H9 (cell line): ENCODE data around the gene YIPF6. TPM values are rescaled to one million over a fixed set of nuclear protein-coding genes. Genes with fewer than 3 reads are reported as not detected.

Experiments used
- DNase-seq: peaks from one replicate; pipeline ENCODE4 v3.0.0-alpha.2; 2017
- H2AFZ ChIP-seq: one replicate; pipeline ENCODE4 v1.6.1; 2013; ENCODE audit warnings: mild to moderate bottlenecking, low read length, control low read depth, moderate library complexity
- H2AK5ac ChIP-seq: 2 replicates; pipeline ENCODE4 v1.6.1; 2013; ENCODE audit warnings: low read length, control low read depth, mixed read lengths; ENCODE audit not compliant: insufficient read length
- H2BK120ac ChIP-seq: one replicate; pipeline ENCODE4 v1.6.1; 2013; ENCODE audit warnings: low read depth, mild to moderate bottlenecking, low read length, control low read depth, inconsistent platforms; ENCODE audit not compliant: poor library complexity, severe bottlenecking
- H2BK12ac ChIP-seq: 2 replicates; pipeline ENCODE4 v1.6.1; 2013; ENCODE audit warnings: low read length, control low read depth, mixed read lengths, low read depth; ENCODE audit not compliant: insufficient read length
- H2BK15ac ChIP-seq: 2 replicates; pipeline ENCODE4 v1.6.1; 2013; ENCODE audit warnings: low read depth, low read length, control low read depth
- H2BK20ac ChIP-seq: one replicate; pipeline ENCODE4 v1.6.1; 2013; ENCODE audit warnings: low read depth, mild to moderate bottlenecking, low read length, control low read depth, inconsistent platforms; ENCODE audit not compliant: poor library complexity, severe bottlenecking
- H2BK5ac ChIP-seq: 2 replicates; pipeline ENCODE4 v1.6.1; 2013; ENCODE audit warnings: low read length, control low read depth, mixed read lengths; ENCODE audit not compliant: insufficient read length
- H3K14ac ChIP-seq: 2 replicates; pipeline ENCODE4 v1.6.1; 2013; ENCODE audit warnings: low read length, control low read depth; ENCODE audit not compliant: insufficient read depth
- H3K18ac ChIP-seq: 2 replicates; pipeline ENCODE4 v1.6.1; 2013; ENCODE audit warnings: low read depth, mild to moderate bottlenecking, mixed read lengths, low read length, control low read depth; ENCODE audit not compliant: insufficient read length
- H3K23ac ChIP-seq: 2 replicates; pipeline ENCODE4 v1.6.1; 2013; ENCODE audit warnings: low read length, control low read depth, mixed read lengths, low read depth; ENCODE audit not compliant: insufficient read length
- H3K23me2 ChIP-seq: 2 replicates; pipeline ENCODE4 v1.6.1; 2013; ENCODE audit warnings: low read depth, mild to moderate bottlenecking, mixed read lengths, low read length, control low read depth; ENCODE audit not compliant: insufficient read length, poor library complexity, severe bottlenecking
- H3K27ac ChIP-seq: 2 replicates; pipeline ENCODE4 v1.5.1; 2013; ENCODE audit warnings: low read length, control low read depth, mixed read lengths, low read depth; ENCODE audit not compliant: insufficient read length
- H3K27me3 ChIP-seq: 2 replicates; pipeline ENCODE4 v1.6.1; 2013; ENCODE audit warnings: low read length, control low read depth, inconsistent platforms; ENCODE audit not compliant: insufficient read depth
- H3K4ac ChIP-seq: 2 replicates; pipeline ENCODE4 v1.6.1; 2013; ENCODE audit warnings: low read depth, mild to moderate bottlenecking, control low read depth, inconsistent platforms, low read length, moderate library complexity
- H3K4me1 ChIP-seq: 2 replicates; pipeline ENCODE4 v1.6.1; 2013; ENCODE audit warnings: low read length, control low read depth, inconsistent platforms; ENCODE audit not compliant: insufficient read depth
- H3K4me2 ChIP-seq: 2 replicates; pipeline ENCODE4 v1.6.1; 2013; ENCODE audit warnings: low read length, control low read depth, mixed read lengths; ENCODE audit not compliant: insufficient read length, insufficient read depth
- H3K56ac ChIP-seq: 2 replicates; pipeline ENCODE4 v1.6.1; 2013; ENCODE audit warnings: low read depth, mild to moderate bottlenecking, mixed read lengths, low read length, control low read depth; ENCODE audit not compliant: insufficient read length
- H3K79me1 ChIP-seq: 2 replicates; pipeline ENCODE4 v1.6.1; 2013; ENCODE audit warnings: low read depth, mild to moderate bottlenecking, moderate library complexity, low read length, control low read depth, inconsistent platforms; ENCODE audit not compliant: insufficient read depth, poor library complexity, severe bottlenecking
- H3K79me2 ChIP-seq: 2 replicates; pipeline ENCODE4 v1.6.1; 2013; ENCODE audit warnings: low read length, control low read depth, inconsistent platforms; ENCODE audit not compliant: insufficient read depth
- H3K9ac ChIP-seq: 2 replicates; pipeline ENCODE4 v1.6.1; 2013; ENCODE audit warnings: low read length, control low read depth, mixed read lengths; ENCODE audit not compliant: insufficient read length; ENCODE audit errors: extremely low read depth
- H3K9me3 ChIP-seq: one replicate; pipeline ENCODE4 v1.6.1; 2013; ENCODE audit warnings: low read depth, low read length, inconsistent platforms; ENCODE audit not compliant: control insufficient read depth
- H3T11ph ChIP-seq: one replicate; pipeline ENCODE4 v1.6.1; 2013; ENCODE audit warnings: mild to moderate bottlenecking, low read length, control low read depth, inconsistent platforms
- H4K20me1 ChIP-seq: one replicate; pipeline ENCODE4 v1.6.1; 2013; ENCODE audit not compliant: control insufficient read depth, insufficient read length, insufficient read depth
- H4K5ac ChIP-seq: 2 replicates; pipeline ENCODE4 v1.6.1; 2013; ENCODE audit warnings: low read depth, mild to moderate bottlenecking, mixed read lengths, low read length, control low read depth; ENCODE audit not compliant: insufficient read length
- H4K8ac ChIP-seq: replicated peaks from 2 replicates; pipeline ENCODE4 v1.6.1; 2013; ENCODE audit warnings: low read length, control low read depth, mixed read lengths, low read depth; ENCODE audit not compliant: insufficient read length
- H4K91ac ChIP-seq: 2 replicates; pipeline ENCODE4 v1.6.1; 2013; ENCODE audit warnings: low read depth, mild to moderate bottlenecking, moderate library complexity, mixed read lengths, low read length, control low read depth; ENCODE audit not compliant: insufficient read length
- H3K27ac Mint-ChIP-seq, 3 experiments: 2 replicates in 2 of 3; 3 replicates in 1 of 3; pipeline ENCODE4 v1.8.0; 2020 to 2021; ENCODE audit warnings: mixed read lengths in 3 of 3, mild to moderate bottlenecking in 1 of 3, moderate library complexity in 1 of 3
- H3K27me3 Mint-ChIP-seq: 2 replicates; pipeline ENCODE4 v1.8.0; 2021; ENCODE audit warnings: low read depth, mild to moderate bottlenecking, moderate library complexity, mixed read lengths
- H3K36me3 Mint-ChIP-seq, 3 experiments: 2 replicates in 2 of 3; 3 replicates in 1 of 3; pipeline ENCODE4 v1.8.0; 2020 to 2021; ENCODE audit warnings: low read depth in 3 of 3, mixed read lengths in 3 of 3; ENCODE audit not compliant: insufficient read depth in 1 of 3
- H3K4me1 Mint-ChIP-seq, 2 experiments: 2 replicates each; pipeline ENCODE4 v1.8.0; 2020; ENCODE audit warnings: mixed read lengths in 2 of 2
- H3K4me3 Mint-ChIP-seq, 2 experiments: 2 replicates in 1 of 2; 3 replicates in 1 of 2; pipeline ENCODE4 v1.8.0; 2020 to 2021; ENCODE audit warnings: mild to moderate bottlenecking in 2 of 2, mixed read lengths in 2 of 2, moderate library complexity in 1 of 2
- H3K9me3 Mint-ChIP-seq, 2 experiments: 2 replicates in 1 of 2; 3 replicates in 1 of 2; pipeline ENCODE4 v1.8.0; 2020; ENCODE audit warnings: mild to moderate bottlenecking in 2 of 2, mixed read lengths in 2 of 2, moderate library complexity in 1 of 2
- WGBS: extraction: QIAGEN DNeasy Blood & Tissue Kit; methylation state at CpG from one replicate; pipeline ENCODE4 v1.1.7; 2013; ENCODE audit warnings: missing lambda C conversion rate, low lambda C conversion rate, mixed read lengths; ENCODE audit not compliant: insufficient read length; ENCODE audit errors: extremely low coverage; 5-methylcytosine and 5-hydroxymethylcytosine counted together
- long read RNA-seq: library from polyadenylated mRNA; unstranded; transcript quantifications from one replicate; pipeline ENCODE4 v2.0.0, GENCODE V29; 2020
- total RNA-seq: library from RNA; stranded (reverse); gene quantifications from 2 replicates; pipeline ENCODE4 v1.2.1, GENCODE V29; 2021
- TF ChIP-seq, protein P1 (sequence below): fragments of 200-600 bp; sonication (generic); conservative IDR thresholded peaks from 3 replicates; pipeline ENCODE4 v1.8.0; 2021; ENCODE audit warnings: antibody characterized with exemption, mild to moderate bottlenecking

The YIPF6 gene
- total RNA-seq, result 31.8 and 32.3 TPM in 2 replicates
- long read RNA-seq, full-length matches to known transcripts, result 149 of 167 reads
- long read RNA-seq, partial matches to known transcripts, result 3 of 167 reads
- long read RNA-seq, other reads (novel, unspliced or antisense), result 15 of 167 reads

DNA sequence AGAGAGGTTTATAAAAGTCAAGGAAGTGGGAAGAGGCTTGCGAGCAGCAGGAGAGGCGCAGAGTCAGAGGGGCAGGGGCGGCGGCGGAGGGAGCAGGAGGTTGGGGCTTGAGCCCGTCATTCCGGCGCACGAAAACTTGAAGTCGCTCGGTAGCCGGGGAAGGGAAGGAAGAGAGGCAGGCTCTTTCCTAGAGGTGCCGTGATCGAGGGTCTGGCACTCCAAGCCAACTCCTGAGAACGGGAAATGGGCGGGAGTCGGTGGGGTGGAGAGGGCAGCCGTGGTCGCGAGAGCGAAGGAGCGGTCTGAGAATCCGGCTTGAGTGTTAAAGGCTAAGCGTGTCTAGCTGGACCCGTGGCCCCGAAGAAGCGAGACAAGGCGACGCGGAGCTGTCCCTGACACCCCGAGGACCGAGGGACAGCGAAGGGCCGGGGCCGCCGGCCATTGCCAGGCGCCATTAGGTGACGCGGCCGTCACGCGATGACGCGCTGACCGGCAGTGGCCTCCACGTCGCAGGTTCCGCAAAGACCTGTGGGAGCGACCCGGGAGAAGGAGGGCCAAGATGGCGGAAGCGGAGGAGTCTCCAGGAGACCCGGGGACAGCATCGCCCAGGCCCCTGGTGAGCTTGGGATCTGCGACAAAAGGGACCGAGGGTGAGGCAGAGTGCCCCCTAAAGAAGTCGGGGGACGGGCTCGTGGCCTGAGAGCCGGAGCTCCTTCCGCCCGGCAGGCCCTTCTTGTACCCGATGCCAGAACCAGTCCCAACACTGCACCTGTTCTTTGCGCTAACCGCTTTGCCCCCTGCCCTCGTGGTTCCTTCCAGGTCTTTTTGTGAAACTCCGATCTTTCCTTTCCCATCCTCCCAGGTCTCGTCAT, at the start of gene YIPF6:
Gene YIPF6, plus strand, starts transcription at position 544 of the 872 bp plus-strand sequence. Its CDS starts 16 bp downstream, at position 560.
- Histone ChIP-seq H2AFZ (no peak within 1 kb of the TSS), H2BK20ac (no peak within 1 kb of the TSS), H2AK5ac (no peak within 1 kb of the TSS)

More for the DNA sequence above, at the start of gene YIPF6:
- Histone ChIP-seq H3K23me2 (no peaks in the 10 kb centered on the region), H4K8ac (peak within 1 kb of the TSS; percentile 85), H3K9me3 (peaks cover 22% of the 10 kb centered on the region), H4K91ac (peak within 1 kb of the TSS; percentile 46), H3K4me2 (peak within 1 kb of the TSS; percentile 59), H4K20me1 (no peaks in the 10 kb centered on the region), H2BK12ac (no peak within 1 kb of the TSS), H3K9ac (peak within 1 kb of the TSS; percentile 88), H3K79me2 (peaks cover 4% of the 10 kb centered on the region; the same call in 1 of the 2 replicates), H3K27ac (peak within 1 kb of the TSS; percentile 67), H3K4me1 (no peaks in the 10 kb centered on the region), H3K18ac (peak within 1 kb of the TSS; percentile 92), H2BK120ac (peak within 1 kb of the TSS; percentile 3), H3K56ac (no peak within 1 kb of the TSS), H2BK15ac (no peak within 1 kb of the TSS), H3K14ac (peak within 1 kb of the TSS; percentile 91), H4K5ac (no peak within 1 kb of the TSS), H3K27me3 (no peaks in the 10 kb centered on the region), H3K4ac (no peak within 1 kb of the TSS), H3K79me1 (no peaks in the 10 kb centered on the region), H2BK5ac (peak within 1 kb of the TSS; percentile 78), H3K23ac (no peak within 1 kb of the TSS), H3T11ph (no peak within 1 kb of the TSS)
- DNase-seq, result peak; percentile 69
- Mint-ChIP-seq H3K27me3 (peaks cover 3% of the 10 kb centered on the region), H3K27ac (peak within 1 kb of the TSS; percentile 97 to 99 (median 99)), H3K4me1 (peaks cover 3 to 7% of the 10 kb centered on the region in 2 experiments; a peak in 1 of 4 replicates), H3K9me3 (peaks cover 66 to 69% of the 10 kb centered on the region in 2 experiments), H3K36me3 (peaks cover 7 to 14% (median 7%) of the 10 kb centered on the region in 3 experiments), H3K4me3 (peak within 1 kb of the TSS; percentile 88 to 89)
- TF ChIP-seq, protein P1, sequence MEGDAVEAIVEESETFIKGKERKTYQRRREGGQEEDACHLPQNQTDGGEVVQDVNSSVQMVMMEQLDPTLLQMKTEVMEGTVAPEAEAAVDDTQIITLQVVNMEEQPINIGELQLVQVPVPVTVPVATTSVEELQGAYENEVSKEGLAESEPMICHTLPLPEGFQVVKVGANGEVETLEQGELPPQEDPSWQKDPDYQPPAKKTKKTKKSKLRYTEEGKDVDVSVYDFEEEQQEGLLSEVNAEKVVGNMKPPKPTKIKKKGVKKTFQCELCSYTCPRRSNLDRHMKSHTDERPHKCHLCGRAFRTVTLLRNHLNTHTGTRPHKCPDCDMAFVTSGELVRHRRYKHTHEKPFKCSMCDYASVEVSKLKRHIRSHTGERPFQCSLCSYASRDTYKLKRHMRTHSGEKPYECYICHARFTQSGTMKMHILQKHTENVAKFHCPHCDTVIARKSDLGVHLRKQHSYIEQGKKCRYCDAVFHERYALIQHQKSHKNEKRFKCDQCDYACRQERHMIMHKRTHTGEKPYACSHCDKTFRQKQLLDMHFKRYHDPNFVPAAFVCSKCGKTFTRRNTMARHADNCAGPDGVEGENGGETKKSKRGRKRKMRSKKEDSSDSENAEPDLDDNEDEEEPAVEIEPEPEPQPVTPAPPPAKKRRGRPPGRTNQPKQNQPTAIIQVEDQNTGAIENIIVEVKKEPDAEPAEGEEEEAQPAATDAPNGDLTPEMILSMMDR, result no peak
- no CpG with 5 or more reads among the region's 68 CpGs for WGBS
